Hepatocyte (in vitro differentiated cells): ENCODE measurements around the gene ACAN. TPM values are rescaled to one million over a fixed set of nuclear protein-coding genes. Genes with fewer than 3 reads are reported as not detected.

ENCODE experiments used
- DNase-seq: peaks from one replicate; pipeline ENCODE4 v3.0.0-alpha.2; 2016; ENCODE audit warnings: low spot score
- H2AFZ ChIP-seq: fragments of 200-600 bp; sonication (generic); 2 replicates; pipeline ENCODE4 v1.6.0; 2016; ENCODE audit warnings: antibody characterized with exemption, mild to moderate bottlenecking
- H3K27ac ChIP-seq: fragments of 200-600 bp; sonication (generic); 2 replicates; pipeline ENCODE4 v1.5.1; 2016; ENCODE audit warnings: mild to moderate bottlenecking
- H3K27me3 ChIP-seq: fragments of 200-600 bp; sonication (generic); 2 replicates; pipeline ENCODE4 v1.6.1; 2016
- H3K36me3 ChIP-seq: fragments of 200-600 bp; sonication (generic); replicated peaks from 2 replicates; pipeline ENCODE4 v1.5.1; 2016; ENCODE audit warnings: low read depth; ENCODE audit not compliant: insufficient read depth
- H3K4me1 ChIP-seq: fragments of 200-600 bp; sonication (generic); 2 replicates; pipeline ENCODE4 v1.5.1; 2016; ENCODE audit warnings: mild to moderate bottlenecking, moderate library complexity; ENCODE audit not compliant: insufficient read depth
- H3K4me2 ChIP-seq: fragments of 200-600 bp; sonication (generic); 2 replicates; pipeline ENCODE4 v1.6.0; 2016
- H3K4me3 ChIP-seq: fragments of 200-600 bp; sonication (generic); 2 replicates; pipeline ENCODE4 v1.5.1; 2016; ENCODE audit warnings: mild to moderate bottlenecking
- H3K79me2 ChIP-seq: fragments of 200-600 bp; sonication (generic); 2 replicates; pipeline ENCODE4 v1.6.0; 2017; ENCODE audit warnings: mild to moderate bottlenecking
- H3K9me2 ChIP-seq: fragments of 200-600 bp; sonication (generic); replicated peaks from 2 replicates; pipeline ENCODE4 v1.6.0; 2017; ENCODE audit warnings: mild to moderate bottlenecking; ENCODE audit not compliant: insufficient read depth
- H3K9me3 ChIP-seq: fragments of 200-600 bp; sonication (generic); 2 replicates; pipeline ENCODE4 v1.5.1; 2016; ENCODE audit warnings: low read depth, mild to moderate bottlenecking
- H4K20me1 ChIP-seq: fragments of 200-600 bp; sonication (generic); 2 replicates; pipeline ENCODE4 v1.6.0; 2016; ENCODE audit warnings: mild to moderate bottlenecking; ENCODE audit not compliant: insufficient read depth, poor library complexity, severe bottlenecking
- EZH2 ChIP-seq: fragments of 200-600 bp; sonication (generic); IDR thresholded peaks from 2 replicates; pipeline ENCODE4 v1.6.1; 2016; ENCODE audit warnings: antibody characterized with exemption, mild to moderate bottlenecking, borderline replicate concordance
- EZH2phosphoT487 ChIP-seq: fragments of 200-600 bp; sonication (generic); IDR thresholded peaks from one replicate; pipeline ENCODE4 v1.6.1; 2018; ENCODE audit warnings: antibody characterized with exemption, mild to moderate bottlenecking, low read depth, moderate library complexity; ENCODE audit not compliant: unreplicated experiment, severe bottlenecking
- WGBS: methylation state at CpG from one replicate; pipeline ENCODE4 v1.1.6; 2016; ENCODE audit warnings: low lambda C conversion rate; ENCODE audit errors: missing lambda C conversion rate; 5-methylcytosine and 5-hydroxymethylcytosine counted together
- polyA plus RNA-seq: library from polyadenylated mRNA; unstranded; fragments of >200 nt; fragmentation: Nextera tagmentation; extraction: Ambion mirVana; gene quantifications from 2 replicates; pipeline ENCODE4 v1.2.1, GENCODE V29; 2016
- total RNA-seq: library from RNA; depleted of rRNA; stranded (reverse); fragments of >200 nt; gene quantifications from 2 replicates; pipeline ENCODE4 v1.2.3, GENCODE V29; 2014
- TF ChIP-seq, protein P1 (sequence below): fragments of 200-600 bp; sonication (generic); IDR thresholded peaks from 2 replicates; pipeline ENCODE4 v1.5.1; 2016; ENCODE audit warnings: antibody characterized with exemption, mild to moderate bottlenecking; ENCODE audit not compliant: poor library complexity

Gene ACAN
- total and polyA plus RNA-seq, 2 experiments from 2014 or later: 0.20 to 0.34 TPM

DNA sequence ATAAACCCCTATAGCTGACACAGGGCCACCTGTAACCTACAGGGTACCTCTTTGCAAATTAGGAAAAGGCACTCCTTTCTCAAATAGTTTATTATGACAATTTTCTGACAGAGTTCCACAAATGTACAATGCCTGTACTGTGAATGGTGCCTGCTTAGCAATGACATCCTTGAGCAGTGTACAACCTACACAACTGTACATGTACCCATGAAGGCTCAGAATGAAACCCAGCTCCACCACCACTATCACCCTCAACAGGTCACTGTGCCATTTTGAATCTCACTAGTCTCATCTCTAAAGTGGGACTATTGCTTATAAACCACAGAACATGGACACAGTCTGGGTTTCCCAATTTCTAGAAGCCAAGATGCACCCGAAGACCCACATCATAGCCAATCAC is 102.9 kb downstream of the ACAN start:
- no peak overlapping the region for H3K4me3 ChIP-seq
- DNase-seq: no peak
- H3K4me2 ChIP-seq: no peak overlapping the region
- H3K9me3 ChIP-seq: no peaks in the 10 kb centered on the region
- H3K36me3 ChIP-seq: no peaks in the 10 kb centered on the region
- WGBS: 100% methylated on average over 1 of the region's 1 CpG
- H2AFZ ChIP-seq: no peak overlapping the region
- peaks cover 12% of the 10 kb centered on the region for H3K4me1 ChIP-seq
- peaks cover 2% of the 10 kb centered on the region for H4K20me1 ChIP-seq
- no peak for TF ChIP-seq EZH2
- TF ChIP-seq, protein P1, sequence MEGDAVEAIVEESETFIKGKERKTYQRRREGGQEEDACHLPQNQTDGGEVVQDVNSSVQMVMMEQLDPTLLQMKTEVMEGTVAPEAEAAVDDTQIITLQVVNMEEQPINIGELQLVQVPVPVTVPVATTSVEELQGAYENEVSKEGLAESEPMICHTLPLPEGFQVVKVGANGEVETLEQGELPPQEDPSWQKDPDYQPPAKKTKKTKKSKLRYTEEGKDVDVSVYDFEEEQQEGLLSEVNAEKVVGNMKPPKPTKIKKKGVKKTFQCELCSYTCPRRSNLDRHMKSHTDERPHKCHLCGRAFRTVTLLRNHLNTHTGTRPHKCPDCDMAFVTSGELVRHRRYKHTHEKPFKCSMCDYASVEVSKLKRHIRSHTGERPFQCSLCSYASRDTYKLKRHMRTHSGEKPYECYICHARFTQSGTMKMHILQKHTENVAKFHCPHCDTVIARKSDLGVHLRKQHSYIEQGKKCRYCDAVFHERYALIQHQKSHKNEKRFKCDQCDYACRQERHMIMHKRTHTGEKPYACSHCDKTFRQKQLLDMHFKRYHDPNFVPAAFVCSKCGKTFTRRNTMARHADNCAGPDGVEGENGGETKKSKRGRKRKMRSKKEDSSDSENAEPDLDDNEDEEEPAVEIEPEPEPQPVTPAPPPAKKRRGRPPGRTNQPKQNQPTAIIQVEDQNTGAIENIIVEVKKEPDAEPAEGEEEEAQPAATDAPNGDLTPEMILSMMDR: no peak
- TF ChIP-seq EZH2phosphoT487: no peak
- H3K27ac ChIP-seq: peak overlapping the region; percentile 35
- H3K79me2 ChIP-seq: peaks cover 33% of the 10 kb centered on the region
- H3K27me3 ChIP-seq: no peaks in the 10 kb centered on the region
- no peaks in the 10 kb centered on the region for H3K9me2 ChIP-seq

DNA sequence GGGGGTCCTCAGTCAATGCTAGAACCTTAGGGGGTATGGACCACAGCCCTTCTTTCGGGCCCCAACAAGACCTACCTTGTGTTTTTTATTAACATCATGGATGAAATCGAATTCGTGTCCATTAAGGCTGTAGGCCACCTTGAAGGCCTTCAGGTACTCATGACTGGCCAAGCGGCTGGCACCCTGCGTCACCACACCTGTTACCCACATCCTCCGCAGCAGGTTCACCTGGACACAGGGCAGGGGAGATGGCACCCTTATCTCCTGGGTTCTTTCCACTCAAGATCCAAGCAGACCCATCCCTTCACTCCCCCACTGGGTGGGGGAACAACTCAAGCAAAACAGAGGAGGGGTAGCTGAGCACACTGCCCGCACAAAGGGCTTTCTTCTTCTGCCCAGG is 103.3 kb downstream of the ACAN start:
- no peak overlapping the region for H3K4me3 ChIP-seq
- peaks cover 16% of the 10 kb centered on the region for H3K4me1 ChIP-seq
- H3K79me2 ChIP-seq: peaks cover 37% of the 10 kb centered on the region
- H3K9me3 ChIP-seq: no peaks in the 10 kb centered on the region
- peaks cover 2% of the 10 kb centered on the region for H4K20me1 ChIP-seq
- no peak overlapping the region for H3K27ac ChIP-seq
- no peak overlapping the region for H2AFZ ChIP-seq
- no peaks in the 10 kb centered on the region for H3K9me2 ChIP-seq
- no peak for TF ChIP-seq EZH2
- no peaks in the 10 kb centered on the region for H3K36me3 ChIP-seq
- DNase-seq: no peak
- no peaks in the 10 kb centered on the region for H3K27me3 ChIP-seq
- no peak overlapping the region for H3K4me2 ChIP-seq
- over 99% methylated on average over 7 of the region's 7 CpGs for WGBS

DNA sequence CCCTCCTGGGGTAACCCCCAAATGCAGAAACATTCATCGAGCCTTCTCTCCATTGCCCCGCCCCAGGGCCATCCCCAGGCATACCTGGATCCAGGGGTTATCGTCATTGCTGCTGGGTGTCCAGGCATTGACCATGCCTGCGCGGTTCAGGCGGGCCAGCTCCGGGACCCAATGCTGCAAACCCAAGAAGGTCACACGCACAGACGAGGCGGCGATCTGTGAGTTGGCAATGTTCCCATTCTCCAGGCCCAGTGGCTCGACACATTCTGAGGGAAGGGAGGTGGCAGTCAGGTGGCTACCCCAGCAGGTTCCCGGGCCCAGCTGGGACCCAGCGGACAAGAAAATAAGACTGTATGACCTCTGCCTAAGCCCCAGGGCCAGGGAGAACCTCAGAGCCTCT is 103.9 kb downstream of the ACAN start:
- no peak overlapping the region for H3K27ac ChIP-seq
- peaks cover 17% of the 10 kb centered on the region for H3K4me1 ChIP-seq
- H4K20me1 ChIP-seq: peaks cover 2% of the 10 kb centered on the region
- 89% methylated on average over 14 of the region's 14 CpGs for WGBS
- TF ChIP-seq, protein P1: no peak
- TF ChIP-seq EZH2phosphoT487: no peak
- no peak for TF ChIP-seq EZH2
- H3K4me2 ChIP-seq: no peak overlapping the region
- H3K4me3 ChIP-seq: no peak overlapping the region
- no peaks in the 10 kb centered on the region for H3K36me3 ChIP-seq
- H2AFZ ChIP-seq: no peak overlapping the region
- H3K9me2 ChIP-seq: no peaks in the 10 kb centered on the region
- peaks cover 43% of the 10 kb centered on the region for H3K79me2 ChIP-seq
- H3K27me3 ChIP-seq: no peaks in the 10 kb centered on the region
- no peak for DNase-seq
- H3K9me3 ChIP-seq: no peaks in the 10 kb centered on the region

DNA sequence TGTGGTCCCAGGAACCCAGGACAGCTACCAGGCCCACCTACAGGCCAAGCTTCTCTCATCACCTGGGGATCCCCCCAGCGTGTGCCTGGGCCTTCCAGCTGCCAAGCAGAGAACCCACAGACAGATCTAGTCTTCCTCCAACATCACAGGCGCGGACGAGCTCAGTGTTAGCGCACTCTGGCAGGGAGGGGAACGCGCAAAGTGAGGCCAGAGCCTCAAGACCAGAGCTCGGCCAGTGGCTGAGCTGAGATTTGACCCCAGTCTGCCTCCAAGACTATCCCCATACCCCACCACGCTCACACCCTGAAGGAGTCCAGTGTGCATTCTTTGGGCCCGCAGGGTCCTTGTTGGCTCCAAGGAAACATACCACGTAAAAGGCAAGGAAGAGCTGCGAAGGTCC is 104.9 kb downstream of the ACAN start:
- TF ChIP-seq, protein P1: no peak
- TF ChIP-seq EZH2 (no peak), EZH2phosphoT487 (no peak)
- Histone ChIP-seq H4K20me1 (peaks cover 2% of the 10 kb centered on the region), H3K4me1 (peaks cover 17% of the 10 kb centered on the region), H2AFZ (no peak overlapping the region), H3K27ac (no peak overlapping the region), H3K36me3 (no peaks in the 10 kb centered on the region), H3K9me3 (no peaks in the 10 kb centered on the region), H3K27me3 (no peaks in the 10 kb centered on the region), H3K9me2 (no peaks in the 10 kb centered on the region), H3K4me2 (no peak overlapping the region), H3K79me2 (peaks cover 51% of the 10 kb centered on the region), H3K4me3 (no peak overlapping the region)
- no peak for DNase-seq
- 91% methylated on average over 12 of the region's 12 CpGs for WGBS
